C4-2B (cell line): Measurements from ENCODE around the gene OFD1.

ENCODE experiments used
- H3K27ac ChIP-seq: fragments of 450-650 bp; 2 replicates; pipeline ENCODE4 v1.5.1; 2017
- ZFX ChIP-seq: fragments of 450-650 bp; IDR thresholded peaks from 2 replicates; pipeline ENCODE4 v1.6.1; 2017
- TF ChIP-seq, protein P1 (sequence below): fragments of 450-650 bp; conservative IDR thresholded peaks from 2 replicates; pipeline ENCODE4 v1.5.1; 2017; ENCODE audit warnings: mild to moderate bottlenecking

The OFD1 gene

GRCh38 chrX:13791559-13791958 lies 57.0 kb downstream of the OFD1 start:
- TF ChIP-seq, protein P1, sequence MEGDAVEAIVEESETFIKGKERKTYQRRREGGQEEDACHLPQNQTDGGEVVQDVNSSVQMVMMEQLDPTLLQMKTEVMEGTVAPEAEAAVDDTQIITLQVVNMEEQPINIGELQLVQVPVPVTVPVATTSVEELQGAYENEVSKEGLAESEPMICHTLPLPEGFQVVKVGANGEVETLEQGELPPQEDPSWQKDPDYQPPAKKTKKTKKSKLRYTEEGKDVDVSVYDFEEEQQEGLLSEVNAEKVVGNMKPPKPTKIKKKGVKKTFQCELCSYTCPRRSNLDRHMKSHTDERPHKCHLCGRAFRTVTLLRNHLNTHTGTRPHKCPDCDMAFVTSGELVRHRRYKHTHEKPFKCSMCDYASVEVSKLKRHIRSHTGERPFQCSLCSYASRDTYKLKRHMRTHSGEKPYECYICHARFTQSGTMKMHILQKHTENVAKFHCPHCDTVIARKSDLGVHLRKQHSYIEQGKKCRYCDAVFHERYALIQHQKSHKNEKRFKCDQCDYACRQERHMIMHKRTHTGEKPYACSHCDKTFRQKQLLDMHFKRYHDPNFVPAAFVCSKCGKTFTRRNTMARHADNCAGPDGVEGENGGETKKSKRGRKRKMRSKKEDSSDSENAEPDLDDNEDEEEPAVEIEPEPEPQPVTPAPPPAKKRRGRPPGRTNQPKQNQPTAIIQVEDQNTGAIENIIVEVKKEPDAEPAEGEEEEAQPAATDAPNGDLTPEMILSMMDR = no peak
- no peak for TF ChIP-seq ZFX
- H3K27ac ChIP-seq = no peak overlapping the region

DNA sequence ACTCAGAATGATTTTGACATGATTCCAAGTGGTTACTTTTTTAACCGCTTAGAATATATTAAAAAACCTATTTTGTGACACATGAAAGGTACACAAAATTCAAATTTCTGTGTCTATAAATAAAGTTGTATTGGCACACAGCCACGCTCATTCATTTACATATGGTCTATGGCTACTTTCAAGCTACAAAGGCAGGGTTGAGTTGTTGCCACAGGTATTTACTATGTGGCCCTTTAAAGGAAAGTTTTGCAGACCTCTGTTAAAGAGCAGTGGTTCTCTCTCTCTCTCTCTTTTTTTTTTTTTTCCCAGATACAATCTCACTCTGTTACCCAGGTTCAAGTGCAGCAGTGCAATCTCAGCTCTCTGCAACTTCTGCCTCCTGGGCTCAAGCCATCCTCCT lies 59.3 kb downstream of the OFD1 start:
- no peak overlapping the region for H3K27ac ChIP-seq
- TF ChIP-seq, protein P1 = no peak
- TF ChIP-seq ZFX = no peak

GRCh38 chrX:13794417-13794816 lies 59.9 kb downstream of the OFD1 start:
- TF ChIP-seq ZFX = no peak
- TF ChIP-seq, protein P1 = no peak
- H3K27ac ChIP-seq = no peak overlapping the region

- TF ChIP-seq, protein P1 = no peak
- no peak for TF ChIP-seq ZFX
- no peak overlapping the region for H3K27ac ChIP-seq
Observed at GRCh38 chrX:13797512-13797911, 63.0 kb downstream of the OFD1 start.

DNA sequence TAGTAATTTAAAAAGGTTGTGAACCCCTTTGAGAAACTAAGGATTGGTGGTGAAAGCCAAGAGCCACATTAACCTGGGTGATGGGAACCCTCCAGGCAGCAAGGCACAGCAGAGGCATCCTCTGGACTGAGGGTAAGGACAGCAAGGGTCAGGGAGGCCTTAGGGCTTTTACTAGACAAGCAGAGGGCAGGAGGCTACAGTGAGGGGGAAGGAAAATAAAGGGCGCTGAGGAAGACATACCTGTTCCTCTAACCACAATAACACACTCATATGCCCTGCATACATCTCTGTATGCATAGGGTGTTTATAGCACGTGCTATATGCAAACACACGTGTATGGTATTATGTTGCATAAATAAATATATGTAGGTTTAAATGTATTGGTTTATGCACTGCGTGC lies 63.6 kb downstream of the OFD1 start:
- TF ChIP-seq ZFX = no peak
- TF ChIP-seq, protein P1 = no peak

GRCh38 chrX:13803116-13803515 lies 68.6 kb downstream of the OFD1 start:
- TF ChIP-seq ZFX = no peak
- TF ChIP-seq, protein P1 = no peak
- no peak overlapping the region for H3K27ac ChIP-seq

More for the DNA sequence above, 63.6 kb downstream of the OFD1 start:
- no peak overlapping the region for H3K27ac ChIP-seq

DNA sequence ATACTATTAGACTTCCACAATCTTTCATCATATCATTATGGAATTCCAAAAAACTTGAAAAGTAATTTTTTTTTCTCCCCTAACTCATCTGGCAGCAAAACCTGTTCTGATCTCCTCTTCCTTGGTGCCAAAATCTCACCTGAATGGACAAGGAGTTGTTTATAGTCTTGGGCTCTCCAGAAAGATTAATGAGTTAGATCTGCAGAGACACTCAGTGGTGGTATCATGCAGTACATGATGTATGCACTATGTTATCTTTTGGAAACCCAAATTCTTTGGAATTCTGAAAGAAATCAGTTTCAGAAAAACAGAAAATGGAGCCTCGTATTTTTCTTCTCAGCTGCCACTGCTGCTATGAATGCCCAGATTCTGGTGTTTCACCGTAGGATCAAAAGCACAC lies 70.7 kb downstream of the OFD1 start:
- no peak overlapping the region for H3K27ac ChIP-seq

More for the DNA sequence above, 70.7 kb downstream of the OFD1 start:
- TF ChIP-seq ZFX = no peak
- TF ChIP-seq, protein P1 = peak; percentile 13; the same call in 1 of the 2 replicates
